ENCODE measurements around the gene SEL1L3. TPM values are rescaled to one million over a fixed set of nuclear protein-coding genes. Genes with fewer than 3 reads are reported as not detected.

Gene SEL1L3
- total and polyA plus RNA-seq, 2 of the 13 experiments (the other 11 are each of a cell fraction or from before 2014, with no cell fraction given), result 0.28 to 1.1 TPM

DNA sequence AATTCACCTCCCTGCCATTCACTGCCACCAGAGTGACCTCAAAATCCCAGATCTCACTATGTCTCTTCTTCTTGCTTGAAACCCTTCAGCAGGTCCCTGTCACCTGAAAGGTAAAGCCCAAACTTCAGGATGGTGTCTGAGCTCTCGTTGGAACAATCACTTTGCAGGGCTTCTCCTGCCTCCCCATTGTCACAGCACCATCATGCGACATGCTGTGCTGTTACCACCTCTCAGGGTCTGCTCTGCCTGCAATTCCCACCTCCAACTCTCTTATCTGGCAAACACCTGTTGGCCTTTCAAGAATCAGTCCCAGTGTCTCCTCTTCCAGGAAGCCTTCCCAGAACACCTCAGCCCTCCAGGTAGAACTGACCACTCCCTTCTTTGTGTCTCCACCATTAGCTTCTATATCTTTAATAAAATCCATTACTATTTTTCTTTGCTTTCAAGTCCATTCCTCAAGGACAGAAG is 46.2 kb downstream of the SEL1L3 start:
- no peaks in the 10 kb centered on the region for H3K36me3 ChIP-seq (replicated peaks in 1 of 2; ENCODE audit: control insufficient read depth in 1 of 2, insufficient read depth in 2 of 2, low read length in 2 of 2)
- BruUV-seq (replicated peaks), result no TSS peak
- DNase-seq (ENCODE audit: low spot score), result no peak
- H3K27me3 ChIP-seq (ENCODE audit: control insufficient read depth in 1 of 2, insufficient read depth in 2 of 2, low read length in 2 of 2), result no peaks in the 10 kb centered on the region
- no peak for FAIRE-seq
- in situ Hi-C loops (cut with HindIII; ENCODE audit: extremely low pct_ligation_motif_present, low pct_unique_long_range_greater_than_20kb) (no loop called here), intact Hi-C loops (cut with micrococcal nuclease; ENCODE audit: unreplicated experiment) (no loop called here)
- no peaks in the 10 kb centered on the region for H3K79me2 ChIP-seq (ENCODE audit: insufficient read depth, low read length)
- H3K4me1 ChIP-seq (ENCODE audit: insufficient read depth, low read length), result peaks cover 14% of the 10 kb centered on the region
- no peak overlapping the region for H3K4me3 ChIP-seq (replicated peaks in 1 of 3; ENCODE audit: insufficient read depth in 1 of 3, low read depth in 2 of 3, low read length in 3 of 3)
- no peaks in the 10 kb centered on the region for H4K20me1 ChIP-seq (ENCODE audit: insufficient read depth, low read length)
- POLR2A ChIA-PET, result no interaction called here
- H3K27ac ChIP-seq (ENCODE audit: extremely low read length, insufficient read depth, low read length), result no peak overlapping the region
- CTCF ChIA-PET (ENCODE audit: low intra/inter-chr PET ratio, low total read pairs), result no interaction called here
- no peak overlapping the region for H2AFZ ChIP-seq (ENCODE audit: low read length)
- no peaks in the 10 kb centered on the region for H3K9me3 ChIP-seq (ENCODE audit: low read length)
- TF ChIP-seq, protein P1, sequence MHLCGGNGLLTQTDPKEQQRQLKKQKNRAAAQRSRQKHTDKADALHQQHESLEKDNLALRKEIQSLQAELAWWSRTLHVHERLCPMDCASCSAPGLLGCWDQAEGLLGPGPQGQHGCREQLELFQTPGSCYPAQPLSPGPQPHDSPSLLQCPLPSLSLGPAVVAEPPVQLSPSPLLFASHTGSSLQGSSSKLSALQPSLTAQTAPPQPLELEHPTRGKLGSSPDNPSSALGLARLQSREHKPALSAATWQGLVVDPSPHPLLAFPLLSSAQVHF (CRISPR knock-in tag; IDR thresholded peaks at IDR 0.05), result no peak
- TF ChIP-seq ZSCAN12 (CRISPR knock-in tag; IDR thresholded peaks at IDR 0.05) (no peak), POLR2AphosphoS2 (IDR thresholded peaks at IDR 0.05; ENCODE audit: low read depth, low read length) (no peak), TEAD3 (CRISPR knock-in tag; optimal IDR thresholded peaks at IDR 0.05; ENCODE audit: borderline replicate concordance) (no peak)
- no peak overlapping the region for H3K9ac ChIP-seq (ENCODE audit: insufficient read depth, low read depth, low read length)
- no peak for ATAC-seq
- 70% methylated on average over 2 of the region's 2 CpGs for WGBS (ENCODE audit: low lambda C conversion rate)
- no peak overlapping the region for H3K4me2 ChIP-seq (ENCODE audit: low read depth, low read length)

DNA sequence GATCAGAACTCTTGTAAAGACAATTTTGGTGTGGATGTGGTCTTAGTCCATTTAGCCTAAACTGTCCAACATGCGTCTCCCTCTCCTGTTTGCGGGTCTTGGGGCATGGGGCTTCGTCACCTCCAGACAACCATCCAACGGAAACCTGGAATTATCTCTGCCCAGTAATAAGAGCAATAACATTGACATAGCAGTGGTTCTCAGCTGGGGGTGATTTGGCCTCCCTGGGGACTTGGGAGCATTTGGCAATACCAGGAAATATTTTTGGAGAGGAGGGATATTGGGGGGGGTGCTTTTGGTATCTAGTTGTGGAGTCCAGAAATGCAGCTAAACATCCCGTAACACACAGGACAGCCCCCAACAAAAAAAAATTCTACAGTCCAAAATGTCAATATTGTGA is 47.2 kb downstream of the SEL1L3 start:
- no peak overlapping the region for H3K4me2 ChIP-seq (ENCODE audit: low read depth, low read length)
- H3K79me2 ChIP-seq (ENCODE audit: insufficient read depth, low read length), result no peaks in the 10 kb centered on the region
- H3K9me3 ChIP-seq (ENCODE audit: low read length), result no peaks in the 10 kb centered on the region
- H3K27me3 ChIP-seq (ENCODE audit: control insufficient read depth in 1 of 2, insufficient read depth in 2 of 2, low read length in 2 of 2), result no peaks in the 10 kb centered on the region
- no peak overlapping the region for H3K9ac ChIP-seq (ENCODE audit: insufficient read depth, low read depth, low read length)
- no peak overlapping the region for H2AFZ ChIP-seq (ENCODE audit: low read length)
- TF ChIP-seq ZNF484 (CRISPR knock-in tag; IDR thresholded peaks at IDR 0.05; ENCODE audit: borderline replicate concordance, low read depth) (no peak), ZNF460 (CRISPR knock-in tag; IDR thresholded peaks at IDR 0.05; ENCODE audit: borderline replicate concordance) (no peak)
- FAIRE-seq, result no peak
- DNase-seq (ENCODE audit: low spot score), result no peak
- no TSS peak for BruUV-seq (replicated peaks)
- in situ Hi-C loops (cut with HindIII; ENCODE audit: extremely low pct_ligation_motif_present, low pct_unique_long_range_greater_than_20kb) (no loop called here), intact Hi-C loops (cut with micrococcal nuclease; ENCODE audit: unreplicated experiment) (no loop called here)
- no peak for ATAC-seq
- H3K36me3 ChIP-seq (replicated peaks in 1 of 2; ENCODE audit: control insufficient read depth in 1 of 2, insufficient read depth in 2 of 2, low read length in 2 of 2), result no peaks in the 10 kb centered on the region
- ChIA-PET CTCF (ENCODE audit: low intra/inter-chr PET ratio, low total read pairs) (no interaction called here), POLR2A (no interaction called here)
- WGBS (ENCODE audit: low lambda C conversion rate), result 90% methylated on average over 5 of the region's 5 CpGs
- no peaks in the 10 kb centered on the region for H4K20me1 ChIP-seq (ENCODE audit: insufficient read depth, low read length)
- H3K4me3 ChIP-seq (replicated peaks in 1 of 3; ENCODE audit: insufficient read depth in 1 of 3, low read depth in 2 of 3, low read length in 3 of 3), result no peak overlapping the region
- H3K4me1 ChIP-seq (ENCODE audit: insufficient read depth, low read length), result peaks cover 24% of the 10 kb centered on the region
- no peak overlapping the region for H3K27ac ChIP-seq (ENCODE audit: extremely low read length, insufficient read depth, low read length)

Data from HepG2 (cell line).